Transverse colon (tissue), 4 donors: Measurements from ENCODE around the gene ANKRD66.
A peak's percentile ranks its signal among the peaks of the same experiment; 100 is the strongest.

ENCODE experiments used
- CTCF ChIP-seq, 5 experiments: fragments of 200-600 bp in 3 of 5; fragments of 450-650 bp in 2 of 5; sonication (generic) in 3 of 5; IDR thresholded peaks; 1 replicate in 2 of 5; 2 replicates in 3 of 5; pipeline ENCODE4 v1.5.1; 2016 to 2017; ENCODE audit warnings: antibody characterized with exemption in 5 of 5, inconsistent platforms in 3 of 5, mild to moderate bottlenecking in 2 of 5, moderate library complexity in 1 of 5
- POLR2AphosphoS5 ChIP-seq, 3 donors: sonication (generic); formaldehyde crosslinking; IDR thresholded peaks; one replicate each; pipeline ENCODE4 v1.6.1; 2016; ENCODE audit warnings: antibody characterized with exemption in 3 of 3

DNA sequence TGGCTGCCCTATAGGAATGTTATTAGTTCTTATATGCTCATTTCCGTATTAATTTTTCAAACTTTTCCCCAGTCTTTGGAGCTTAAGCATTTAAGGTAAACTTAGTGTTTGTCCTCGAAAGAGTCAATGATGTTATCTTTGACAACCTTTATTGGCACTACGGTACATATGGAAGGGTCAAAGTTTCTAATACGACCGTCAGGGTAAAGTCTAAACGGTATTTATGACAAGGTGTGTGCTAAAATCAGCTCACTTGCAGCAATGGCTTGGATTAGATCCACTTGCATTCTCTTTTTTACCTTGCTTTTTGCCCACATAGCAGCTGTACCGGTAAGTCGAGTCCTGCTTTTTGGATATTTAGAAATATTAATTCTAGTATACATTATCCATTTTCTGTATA is 46.4 kb downstream of the ANKRD66 start, which contains the start of gene MEP1A:
- TF ChIP-seq CTCF (IDR thresholded peaks at IDR 0.05) (no peak), POLR2AphosphoS5 (IDR thresholded peaks at IDR 0.05) (peak in 2 of 3 donors; percentile 85 to 92)
